ENCODE results near the gene CKMT2. TPM values are rescaled to one million over a fixed set of nuclear protein-coding genes. Genes with fewer than 3 reads are reported as not detected.
"Not testable (repeated sequence)": the region's sequence is repeated elsewhere in the genome, so short reads cannot be mapped to it uniquely, and the experiment has no call there.

The CKMT2 gene
- total and polyA plus RNA-seq, 2 donors (not counting 1 experiment from before 2014, with no cell fraction given), result 1.9 to 19.3 TPM

- Histone ChIP-seq H3K27ac (ENCODE audit: insufficient read depth, low read length) (no peak overlapping the region), H2AFZ (ENCODE audit: low read length) (no peak overlapping the region), H3K9me3 (ENCODE audit: control insufficient read depth, insufficient read depth, low read depth, low read length) (no peaks in the 10 kb centered on the region), H3K36me3 (ENCODE audit: control insufficient read depth, insufficient read depth, low read length) (no peaks in the 10 kb centered on the region), H4K20me1 (ENCODE audit: control insufficient read depth, extremely low read depth, insufficient read depth, low read length) (no peaks in the 10 kb centered on the region), H3K4me1 (ENCODE audit: control insufficient read depth, extremely low read depth, insufficient read depth, low read length) (no peaks in the 10 kb centered on the region), H3K27me3 (ENCODE audit: control insufficient read depth, insufficient read depth, low read length) (no peaks in the 10 kb centered on the region), H3K79me2 (ENCODE audit: control insufficient read depth, insufficient read depth, low read length) (no peaks in the 10 kb centered on the region), H3K4me2 (ENCODE audit: extremely low read depth, insufficient read depth, low read length) (no peak overlapping the region), H3K4me3 (replicated peaks in 1 of 4; ENCODE audit: control extremely low read depth in 1 of 4, insufficient read depth in 1 of 4, low read depth in 3 of 4, low read length in 4 of 4) (no peak overlapping the region), H3K9ac (ENCODE audit: insufficient read depth, low read length) (no peak overlapping the region)
- DNase-seq (ENCODE audit: low read depth in 2 of 2), result no peak
- TF ChIP-seq CTCF (conservative IDR thresholded peaks at IDR 0.05 in 1 of 2, IDR thresholded peaks at IDR 0.05 in 1 of 2; ENCODE audit: low read depth in 1 of 2, low read length in 2 of 2) (no peak), EZH2 (IDR thresholded peaks at IDR 0.05; ENCODE audit: low read length, missing control alignments) (no peak)
Measured at GRCh38 chr5:81256766-81257165, 23.6 kb downstream of the CKMT2 start.

- H3K9ac ChIP-seq (ENCODE audit: insufficient read depth, low read length); H3K36me3 ChIP-seq (ENCODE audit: control insufficient read depth, insufficient read depth, low read length); H4K20me1 ChIP-seq (ENCODE audit: control insufficient read depth, extremely low read depth, insufficient read depth, low read length); DNase-seq (ENCODE audit: low read depth in 2 of 2); H3K4me3 ChIP-seq (replicated peaks in 1 of 4; ENCODE audit: control extremely low read depth in 1 of 4, insufficient read depth in 1 of 4, low read depth in 3 of 4, low read length in 4 of 4); H3K4me1 ChIP-seq (ENCODE audit: control insufficient read depth, extremely low read depth, insufficient read depth, low read length); H3K27me3 ChIP-seq (ENCODE audit: control insufficient read depth, insufficient read depth, low read length); H3K4me2 ChIP-seq (ENCODE audit: extremely low read depth, insufficient read depth, low read length); H3K79me2 ChIP-seq (ENCODE audit: control insufficient read depth, insufficient read depth, low read length); H2AFZ ChIP-seq (ENCODE audit: low read length); H3K27ac ChIP-seq (ENCODE audit: insufficient read depth, low read length); H3K9me3 ChIP-seq (ENCODE audit: control insufficient read depth, insufficient read depth, low read depth, low read length): not testable (repeated sequence)
Measured at GRCh38 chr5:81262796-81263195, 29.7 kb downstream of the CKMT2 start.

GRCh38 chr5:81265101-81265500 is 32.0 kb downstream of the CKMT2 start:
- Histone ChIP-seq H3K79me2 (ENCODE audit: control insufficient read depth, insufficient read depth, low read length) (peaks cover 7% of the 10 kb centered on the region), H2AFZ (ENCODE audit: low read length) (no peak overlapping the region), H3K36me3 (ENCODE audit: control insufficient read depth, insufficient read depth, low read length) (no peaks in the 10 kb centered on the region), H3K4me1 (ENCODE audit: control insufficient read depth, extremely low read depth, insufficient read depth, low read length) (peaks cover 8% of the 10 kb centered on the region), H3K9ac (ENCODE audit: insufficient read depth, low read length) (no peak overlapping the region), H3K9me3 (ENCODE audit: control insufficient read depth, insufficient read depth, low read depth, low read length) (no peaks in the 10 kb centered on the region), H3K27me3 (ENCODE audit: control insufficient read depth, insufficient read depth, low read length) (no peaks in the 10 kb centered on the region), H3K4me3 (replicated peaks in 1 of 4; ENCODE audit: control extremely low read depth in 1 of 4, insufficient read depth in 1 of 4, low read depth in 3 of 4, low read length in 4 of 4) (no peak overlapping the region), H4K20me1 (ENCODE audit: control insufficient read depth, extremely low read depth, insufficient read depth, low read length) (no peaks in the 10 kb centered on the region), H3K27ac (ENCODE audit: insufficient read depth, low read length) (no peak overlapping the region), H3K4me2 (ENCODE audit: extremely low read depth, insufficient read depth, low read length) (no peak overlapping the region)
- TF ChIP-seq CTCF (conservative IDR thresholded peaks at IDR 0.05 in 1 of 2, IDR thresholded peaks at IDR 0.05 in 1 of 2; ENCODE audit: low read depth in 1 of 2, low read length in 2 of 2) (no peak), EZH2 (IDR thresholded peaks at IDR 0.05; ENCODE audit: low read length, missing control alignments) (no peak)
- DNase-seq (ENCODE audit: low read depth in 2 of 2), result peak in 1 of 2 donors; percentile 25

Measured in fibroblast of lung (primary cell).